GM12872 (cell line): ENCODE data around the gene OLFML2A.

Experiments
- CTCF ChIP-seq: IDR thresholded peaks from 3 replicates; pipeline ENCODE4 v1.5.1; 2011; ENCODE audit warnings: low read depth, mild to moderate bottlenecking, low read length, moderate library complexity; ENCODE audit not compliant: insufficient read depth

The OLFML2A gene

GRCh38 chr9:124814164-124814535, 37.2 kb downstream of the OLFML2A start:
- TF ChIP-seq CTCF, result no peak

GRCh38 chr9:124815601-124816000, 38.7 kb downstream of the OLFML2A start:
- TF ChIP-seq CTCF, result no peak

- no peak for TF ChIP-seq CTCF
Measured at GRCh38 chr9:124818431-124819281, 41.7 kb downstream of the OLFML2A start.

DNA sequence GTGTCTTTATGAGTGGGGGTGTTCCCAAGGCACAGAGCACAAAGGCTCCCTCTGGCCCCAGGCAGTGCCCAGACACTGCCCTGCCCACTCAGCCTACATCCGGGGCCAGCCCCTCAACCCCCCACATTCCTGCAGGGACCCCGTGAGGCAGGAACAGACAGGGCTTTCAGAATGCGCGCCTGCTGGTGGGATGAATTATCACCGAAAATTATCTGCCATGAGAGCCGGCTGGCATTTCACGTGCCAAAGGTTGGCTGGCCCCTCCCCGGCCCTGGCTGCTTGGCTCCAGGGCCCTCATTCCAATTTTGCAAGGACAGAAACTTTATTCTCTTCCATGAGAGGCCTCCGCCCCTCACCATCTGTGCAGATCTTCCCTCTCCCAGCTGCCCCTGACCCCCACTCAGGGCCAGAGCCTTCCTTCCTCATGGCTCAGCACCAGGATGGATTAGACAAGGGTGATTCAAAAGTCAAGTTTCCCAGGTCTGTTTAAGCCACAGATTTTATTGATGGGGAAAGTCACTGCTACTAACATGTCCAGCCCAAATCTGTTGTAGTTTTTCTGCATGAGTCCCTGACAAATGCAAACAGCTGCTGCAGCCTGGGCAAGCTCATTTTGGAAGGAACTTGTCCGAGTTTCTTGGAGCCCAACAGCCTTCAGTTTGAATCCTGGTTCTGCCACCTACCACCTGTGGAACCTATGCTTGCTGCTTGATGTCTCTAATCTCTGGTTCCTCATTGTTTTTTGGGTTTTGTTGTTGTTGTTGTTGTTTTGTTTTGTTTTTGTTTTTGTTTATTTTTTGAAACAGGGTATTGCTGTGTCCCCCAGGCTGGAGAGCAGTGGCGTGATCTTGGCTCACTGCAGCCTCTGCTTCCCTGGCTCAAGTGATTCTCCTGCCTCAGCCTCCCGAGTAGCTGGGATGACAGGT, 44.0 kb downstream of the OLFML2A start:
- no peak for TF ChIP-seq CTCF

DNA sequence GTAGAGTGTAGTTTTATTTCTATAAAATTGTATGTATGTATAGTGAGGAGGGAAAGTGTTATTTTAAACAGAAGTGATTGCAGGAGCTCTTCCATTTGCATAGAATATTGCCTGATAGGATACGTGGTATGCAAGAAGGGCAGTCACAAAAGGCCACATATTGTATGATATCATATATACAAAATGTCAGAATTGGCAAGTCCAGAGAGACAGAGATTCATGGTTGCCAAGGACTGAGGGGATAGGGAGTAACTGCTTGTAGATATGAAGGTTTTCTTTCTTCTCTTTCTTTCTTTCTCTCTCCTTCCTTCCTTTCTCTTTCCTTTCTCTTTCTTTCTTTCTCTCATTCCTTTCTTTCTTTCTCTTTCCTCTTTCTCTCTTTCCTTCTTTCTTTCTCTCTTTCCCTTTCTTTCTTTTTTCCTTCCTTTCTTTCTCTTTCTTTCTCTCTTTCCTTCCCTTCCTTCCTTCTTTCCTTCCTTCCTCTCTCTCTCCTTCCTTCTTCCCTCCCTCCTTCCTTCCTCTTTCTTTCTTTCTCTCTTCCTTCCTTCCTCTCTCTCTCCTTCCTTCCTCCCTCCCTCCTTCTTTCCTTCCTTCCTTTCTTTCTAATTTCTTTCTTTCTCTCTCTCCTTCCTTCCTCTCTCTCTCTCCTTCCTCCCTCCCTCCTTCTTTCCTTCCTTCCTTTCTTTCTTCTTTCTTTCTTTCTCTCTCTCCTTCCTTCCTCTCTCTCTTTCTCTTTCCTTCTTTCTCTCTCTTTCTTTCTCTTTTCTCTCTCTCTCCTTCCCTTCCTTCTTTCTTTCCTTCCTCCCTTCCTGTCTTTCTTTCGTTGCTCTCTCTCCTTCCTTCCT, 51.8 kb downstream of the OLFML2A start:
- TF ChIP-seq CTCF, result no peak

GRCh38 chr9:124829334-124829669, 52.4 kb downstream of the OLFML2A start:
- TF ChIP-seq CTCF, result no peak

DNA sequence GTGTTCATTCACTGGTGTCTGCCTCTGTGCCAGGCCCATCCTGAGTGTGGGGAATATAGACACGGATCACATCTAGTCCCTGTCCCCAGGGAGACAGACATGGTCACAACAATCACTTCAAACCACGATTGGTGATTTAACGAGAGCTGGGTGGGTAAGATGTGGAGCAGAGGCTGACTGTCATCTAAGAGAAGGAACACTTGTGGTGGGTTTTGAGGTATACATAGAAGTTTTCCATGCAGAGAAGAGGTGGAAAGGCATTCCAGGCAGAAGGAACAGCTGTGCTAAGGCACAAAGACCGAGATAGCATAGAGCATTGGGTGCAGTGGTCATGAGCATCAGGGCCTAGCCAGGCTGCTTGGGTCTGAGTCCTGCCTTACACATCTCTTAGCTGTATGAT, 53.7 kb downstream of the OLFML2A start:
- no peak for TF ChIP-seq CTCF
